HUES64 (cell line): ENCODE results near the gene TNS3.
"Not testable (repeated sequence)": the region's sequence is repeated elsewhere in the genome, so short reads cannot be mapped to it uniquely, and the experiment has no call there.

Experiments
- H3K27ac ChIP-seq: 2 replicates; pipeline ENCODE4 v1.7.0; 2013; ENCODE audit warnings: low read depth, low read length, inconsistent platforms
- H3K27me3 ChIP-seq: 2 replicates; pipeline ENCODE4 v1.6.1; 2013; ENCODE audit warnings: mild to moderate bottlenecking, low read length; ENCODE audit not compliant: insufficient read depth
- H3K36me3 ChIP-seq: 2 replicates; pipeline ENCODE4 v1.6.1; 2013; ENCODE audit warnings: mild to moderate bottlenecking, low read length; ENCODE audit not compliant: insufficient read depth
- H3K4me1 ChIP-seq: 2 replicates; pipeline ENCODE4 v1.6.1; 2013; ENCODE audit warnings: mild to moderate bottlenecking, low read length, moderate library complexity; ENCODE audit not compliant: insufficient read depth
- H3K4me3 ChIP-seq: 2 replicates; pipeline ENCODE4 v1.5.1; 2013; ENCODE audit warnings: mild to moderate bottlenecking, low read length, moderate library complexity
- H3K9ac ChIP-seq: 2 replicates; pipeline ENCODE4 v1.6.1; 2013; ENCODE audit warnings: mild to moderate bottlenecking, low read depth, low read length
- H3K9me3 ChIP-seq: 2 replicates; pipeline ENCODE4 v1.6.1; 2013; ENCODE audit warnings: low read depth, low read length; ENCODE audit not compliant: insufficient read depth
- WGBS: fragments of 150-250, 120-280 bp; methylation state at CpG from one replicate; pipeline ENCODE4 v1.1.7; 2013; ENCODE audit warnings: missing lambda C conversion rate; 5-methylcytosine and 5-hydroxymethylcytosine counted together

The TNS3 gene

GRCh38 chr7:47543714-47544113 lies 38.2 kb downstream of the TNS3 start:
- Histone ChIP-seq H3K36me3 (no peaks in the 10 kb centered on the region), H3K27ac (no peak overlapping the region), H3K4me3 (no peak overlapping the region), H3K9ac (no peak overlapping the region), H3K27me3 (no peaks in the 10 kb centered on the region), H3K9me3 (no peaks in the 10 kb centered on the region), H3K4me1 (peaks cover 20% of the 10 kb centered on the region)
- 87% methylated on average over 6 of the region's 6 CpGs for WGBS

- Histone ChIP-seq H3K4me3 (no peak overlapping the region), H3K9ac (no peak overlapping the region), H3K4me1 (peaks cover 26% of the 10 kb centered on the region), H3K27ac (no peak overlapping the region), H3K9me3 (no peaks in the 10 kb centered on the region), H3K36me3 (no peaks in the 10 kb centered on the region), H3K27me3 (peaks cover 3% of the 10 kb centered on the region; the same call in 1 of the 2 replicates)
- 96% methylated on average over 4 of the region's 4 CpGs for WGBS
These were observed 38.9 kb downstream of the TNS3 start for GRCh38 chr7:47543056-47543455.

DNA sequence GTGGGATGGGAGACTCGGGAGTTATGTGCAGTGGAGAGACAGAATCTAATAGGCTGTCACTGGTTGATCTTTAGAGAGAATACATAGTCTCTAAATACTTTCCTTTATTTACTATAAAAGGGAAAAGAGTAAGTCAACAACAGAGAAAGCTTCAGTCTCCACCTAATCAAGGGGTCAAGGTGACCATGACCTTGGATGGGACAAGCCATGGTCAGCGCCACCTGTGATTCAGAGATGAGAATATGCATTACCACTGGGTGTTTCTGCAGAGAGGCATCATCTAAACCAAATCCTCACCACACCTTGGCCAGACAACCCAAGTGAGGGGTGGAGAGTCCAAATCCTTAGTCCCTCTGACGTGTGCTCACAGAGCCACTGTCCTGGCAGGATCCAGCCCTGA lies 39.9 kb downstream of the TNS3 start:
- H3K27me3 ChIP-seq = peaks cover 13% of the 10 kb centered on the region
- peaks cover 31% of the 10 kb centered on the region for H3K4me1 ChIP-seq
- no peaks in the 10 kb centered on the region for H3K36me3 ChIP-seq
- no peak overlapping the region for H3K4me3 ChIP-seq
- no peak overlapping the region for H3K9ac ChIP-seq
- WGBS = 98% methylated on average over 3 of the region's 3 CpGs
- no peaks in the 10 kb centered on the region for H3K9me3 ChIP-seq
- H3K27ac ChIP-seq = no peak overlapping the region

- H3K9me3 ChIP-seq, H3K9ac ChIP-seq, H3K27ac ChIP-seq, H3K4me3 ChIP-seq, H3K36me3 ChIP-seq: not testable (repeated sequence)
- Histone ChIP-seq H3K27me3 (peaks cover 19% of the 10 kb centered on the region), H3K4me1 (peaks cover 31% of the 10 kb centered on the region)
- WGBS = 94% methylated on average over 9 of the region's 9 CpGs
These were observed 40.4 kb downstream of the TNS3 start for GRCh38 chr7:47541485-47541884.

GRCh38 chr7:47540387-47541350 lies 41.2 kb downstream of the TNS3 start:
- H3K4me3 ChIP-seq = no peak overlapping the region
- peaks cover 38% of the 10 kb centered on the region for H3K4me1 ChIP-seq
- H3K27ac ChIP-seq = no peak overlapping the region
- WGBS = 93% methylated on average over 20 of the region's 22 CpGs
- no peaks in the 10 kb centered on the region for H3K9me3 ChIP-seq
- H3K27me3 ChIP-seq = peaks cover 27% of the 10 kb centered on the region
- no peaks in the 10 kb centered on the region for H3K36me3 ChIP-seq
- H3K9ac ChIP-seq = no peak overlapping the region

GRCh38 chr7:47540053-47540386 lies 41.9 kb downstream of the TNS3 start:
- Histone ChIP-seq H3K9me3 (no peaks in the 10 kb centered on the region), H3K27ac (no peak overlapping the region), H3K36me3 (no peaks in the 10 kb centered on the region), H3K4me1 (peaks cover 44% of the 10 kb centered on the region), H3K9ac (no peak overlapping the region), H3K27me3 (peaks cover 29% of the 10 kb centered on the region), H3K4me3 (no peak overlapping the region)
- 91% methylated on average over 4 of the region's 4 CpGs for WGBS

- H3K4me1 ChIP-seq = peaks cover 46% of the 10 kb centered on the region
- H3K27me3 ChIP-seq = peaks cover 29% of the 10 kb centered on the region
- WGBS = 75% methylated on average over 9 of the region's 9 CpGs
- no peak overlapping the region for H3K4me3 ChIP-seq
- no peaks in the 10 kb centered on the region for H3K36me3 ChIP-seq
- H3K27ac ChIP-seq = no peak overlapping the region
- H3K9me3 ChIP-seq = no peaks in the 10 kb centered on the region
- no peak overlapping the region for H3K9ac ChIP-seq
These were observed 42.4 kb downstream of the TNS3 start for GRCh38 chr7:47539398-47540052.

DNA sequence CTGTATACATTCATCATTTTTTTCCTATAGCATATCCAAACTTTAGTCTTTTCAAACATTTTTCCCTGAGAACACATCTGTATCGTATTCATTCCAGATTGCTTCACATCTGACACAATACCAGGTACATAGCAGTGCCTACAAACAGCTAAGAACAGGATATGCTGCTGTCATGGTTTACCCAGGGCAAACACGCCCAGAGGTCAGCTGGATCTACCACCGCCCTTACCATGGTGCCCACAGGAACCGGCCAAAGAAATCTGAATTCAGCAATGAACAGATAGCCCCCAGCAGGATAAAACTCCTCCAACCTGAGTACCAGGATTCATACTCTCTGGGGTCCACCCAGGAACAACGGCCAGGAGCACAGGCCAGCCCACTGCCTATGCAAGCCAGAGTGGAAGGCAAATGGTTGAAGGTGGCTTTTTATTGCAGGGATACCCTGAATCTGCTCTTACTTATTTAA lies 43.0 kb downstream of the TNS3 start:
- Histone ChIP-seq H3K4me3 (no peak overlapping the region), H3K27me3 (peaks cover 29% of the 10 kb centered on the region), H3K9me3 (no peaks in the 10 kb centered on the region), H3K4me1 (peaks cover 47% of the 10 kb centered on the region), H3K36me3 (no peaks in the 10 kb centered on the region), H3K27ac (no peak overlapping the region), H3K9ac (no peak overlapping the region)
- 90% methylated on average over 5 of the region's 5 CpGs for WGBS

DNA sequence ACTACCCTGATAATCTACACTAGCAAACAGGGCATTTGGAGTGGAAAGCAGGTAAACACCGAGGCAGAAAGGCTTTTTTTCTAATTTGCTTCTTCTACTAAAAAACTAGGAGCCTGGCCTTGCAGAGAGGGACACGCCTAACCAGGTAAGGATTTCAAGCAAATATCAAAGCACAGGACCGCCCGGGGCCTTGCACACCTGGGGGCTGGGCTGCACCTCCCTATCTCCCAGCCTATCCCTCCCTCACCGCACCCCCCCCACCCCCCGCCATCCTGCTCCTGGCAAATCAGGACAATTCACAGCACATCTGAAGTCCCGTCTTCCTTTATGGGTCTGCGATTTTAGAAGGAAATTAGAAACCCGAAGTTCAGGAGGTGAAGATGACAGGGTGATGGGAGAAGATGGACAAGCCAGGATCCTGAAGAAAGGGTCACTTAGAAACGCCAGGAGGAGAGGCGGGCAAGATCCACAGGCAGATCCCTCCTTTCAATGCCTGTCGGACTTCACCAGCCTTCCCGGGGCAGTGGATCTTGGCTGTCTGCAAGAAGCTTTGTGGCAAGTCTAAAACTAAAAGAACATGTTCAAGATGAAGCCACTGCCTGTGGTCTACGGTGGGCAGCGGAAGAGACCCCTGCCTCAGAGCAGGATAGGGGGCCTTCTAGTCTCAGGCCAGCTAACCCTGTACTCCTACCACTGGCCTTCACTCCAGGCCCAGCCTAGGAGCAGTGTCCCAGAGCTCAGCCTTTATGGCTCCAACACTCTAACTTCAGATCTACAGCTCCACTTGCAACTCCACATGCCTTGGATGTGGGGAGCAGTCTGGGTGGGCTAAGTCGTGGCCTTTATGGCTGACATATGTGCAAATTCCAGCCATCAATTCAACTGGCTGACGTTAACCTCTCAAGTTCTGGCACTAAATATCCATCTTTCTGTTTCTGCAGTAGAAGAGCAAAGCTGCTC lies 43.9 kb downstream of the TNS3 start:
- H3K4me3 ChIP-seq = peak overlapping the region; percentile 64
- H3K27me3 ChIP-seq = peaks cover 29% of the 10 kb centered on the region
- 55% methylated on average over 16 of the region's 17 CpGs for WGBS
- H3K9ac ChIP-seq = peak overlapping the region; percentile 76; the same call in 1 of the 2 replicates
- peaks cover 44% of the 10 kb centered on the region for H3K4me1 ChIP-seq
- no peaks in the 10 kb centered on the region for H3K9me3 ChIP-seq
- no peaks in the 10 kb centered on the region for H3K36me3 ChIP-seq
- H3K27ac ChIP-seq = no peak overlapping the region

GRCh38 chr7:47536661-47537611 lies 45.0 kb downstream of the TNS3 start:
- Histone ChIP-seq H3K27me3 (peaks cover 29% of the 10 kb centered on the region), H3K36me3 (no peaks in the 10 kb centered on the region), H3K9ac (peak overlapping the region; percentile 76), H3K4me3 (peak overlapping the region; percentile 64), H3K9me3 (no peaks in the 10 kb centered on the region; the same call in 1 of the 2 replicates), H3K27ac (no peak overlapping the region), H3K4me1 (peaks cover 44% of the 10 kb centered on the region)
- WGBS = 4% methylated on average over 96 of the region's 96 CpGs
